Measurements from ENCODE around the gene KIF7.
A peak's percentile ranks its signal among the peaks of the same experiment; 100 is the strongest.

The KIF7 gene

GRCh38 chr15:89649013-89649625, 6.1 kb downstream of the KIF7 start:
- DNase-seq (ENCODE audit: low read depth in 2 of 2): no peak

- no peak for DNase-seq (ENCODE audit: low read depth in 2 of 2)
These were observed 6.9 kb downstream of the KIF7 start for GRCh38 chr15:89648106-89649012.

GRCh38 chr15:89647191-89647851, 7.9 kb downstream of the KIF7 start:
- peak; percentile 61 to 81 for DNase-seq (ENCODE audit: low read depth in 2 of 2)

- DNase-seq (ENCODE audit: low read depth in 2 of 2): no peak
These were observed 8.7 kb downstream of the KIF7 start for GRCh38 chr15:89646416-89647141.

GRCh38 chr15:89645680-89646079, 9.6 kb downstream of the KIF7 start:
- DNase-seq (ENCODE audit: low read depth in 2 of 2): no peak

GRCh38 chr15:89642106-89642505, 13.2 kb downstream of the KIF7 start:
- DNase-seq (ENCODE audit: low read depth in 2 of 2): no peak

- no peak for DNase-seq (ENCODE audit: low read depth in 2 of 2)
These were observed 14.2 kb downstream of the KIF7 start for GRCh38 chr15:89641053-89641452.

GRCh38 chr15:89640245-89640644, 15.0 kb downstream of the KIF7 start:
- no peak for DNase-seq (ENCODE audit: low read depth in 2 of 2)

GRCh38 chr15:89633585-89633984, 21.7 kb downstream of the KIF7 start:
- DNase-seq (ENCODE audit: low read depth in 2 of 2): no peak

- no peak for DNase-seq (ENCODE audit: low read depth in 2 of 2)
These were observed 22.5 kb downstream of the KIF7 start for GRCh38 chr15:89632563-89633430.

- DNase-seq (ENCODE audit: low read depth in 2 of 2): no peak
These were observed 23.4 kb downstream of the KIF7 start for GRCh38 chr15:89631902-89632264.

GRCh38 chr15:89630974-89631901, 24.0 kb downstream of the KIF7 start:
- DNase-seq (ENCODE audit: low read depth in 2 of 2): no peak

GRCh38 chr15:89630260-89630659, 25.0 kb downstream of the KIF7 start:
- DNase-seq (ENCODE audit: low read depth in 2 of 2): no peak

GRCh38 chr15:89629829-89630228, 25.4 kb downstream of the KIF7 start:
- no peak for DNase-seq (ENCODE audit: low read depth in 2 of 2)

GRCh38 chr15:89628806-89629715, 26.2 kb downstream of the KIF7 start:
- DNase-seq (ENCODE audit: low read depth in 2 of 2): no peak

GRCh38 chr15:89628301-89628700, 27.0 kb downstream of the KIF7 start:
- DNase-seq (ENCODE audit: low read depth in 2 of 2): no peak

- no peak for DNase-seq (ENCODE audit: low read depth in 2 of 2)
These were observed 27.9 kb downstream of the KIF7 start for GRCh38 chr15:89627256-89627970.

- DNase-seq (ENCODE audit: low read depth in 2 of 2): no peak
These were observed 29.6 kb downstream of the KIF7 start for GRCh38 chr15:89625716-89626115.

Measured in stimulated activated CD4-positive, alpha-beta T cell treated with anti-CD3 and anti-CD28 coated beads, Interleukin-4, amount 100 ng/mL, for 48 hours (primary cell).